GM18909 (cell line): ENCODE results near the gene ASIC2.

Experiments
- ATAC-seq: cut with Tn5 transposase; IDR thresholded peaks from one replicate; pipeline ENCODE4 v1.9.1; 2021; ENCODE audit warnings: mild to moderate bottlenecking; ENCODE audit not compliant: unreplicated experiment, poor library complexity

The ASIC2 gene

DNA sequence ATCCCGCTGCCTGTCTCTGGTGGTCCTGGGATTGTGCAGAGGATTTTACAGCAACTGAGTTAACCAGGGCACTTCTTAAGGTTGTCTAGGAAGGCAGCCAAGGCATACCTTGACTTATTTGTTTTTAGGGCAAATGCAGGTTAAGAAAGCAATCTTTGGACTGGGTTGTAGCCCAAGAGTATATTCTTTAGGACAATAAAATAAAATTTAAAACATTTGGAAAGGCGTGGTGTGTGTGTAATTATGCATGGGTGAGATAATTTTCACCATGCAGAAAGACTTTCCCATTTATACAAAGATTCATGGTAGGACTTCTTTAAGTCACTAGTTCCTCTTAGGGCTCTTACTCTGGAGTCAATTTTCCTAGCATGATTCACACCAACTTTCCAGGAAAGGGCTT is 208.3 kb downstream of the ASIC2 start:
- no peak for ATAC-seq

DNA sequence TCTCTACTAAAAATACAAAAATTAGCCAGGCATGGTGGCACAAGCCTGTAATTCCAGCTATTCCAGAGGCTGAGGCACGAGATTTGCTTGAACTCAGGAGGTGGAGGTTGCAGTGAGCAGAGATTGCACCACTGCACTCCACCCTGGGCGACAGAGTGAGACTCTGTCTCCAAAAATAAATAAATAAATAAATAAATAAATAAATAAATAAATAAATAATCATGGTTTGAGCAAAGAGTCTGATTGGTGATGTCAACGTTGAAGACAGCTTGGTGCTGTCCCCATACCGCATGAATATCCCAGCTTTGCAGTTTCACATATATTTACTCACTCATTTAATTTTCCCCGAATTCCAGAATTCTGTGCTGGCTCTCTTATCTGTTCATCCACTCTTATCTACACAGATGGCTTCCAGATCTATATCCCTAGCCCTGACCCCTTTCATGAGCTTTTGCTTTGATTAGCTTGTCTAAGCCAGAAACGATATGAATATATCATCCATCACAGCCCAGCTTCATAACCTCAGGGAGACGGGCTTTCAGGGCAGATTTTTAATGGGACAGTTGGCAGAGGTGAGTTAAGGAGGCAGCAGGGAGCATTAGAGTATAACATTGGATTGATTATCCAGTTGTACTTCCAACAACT is 210.4 kb downstream of the ASIC2 start:
- no peak for ATAC-seq

- ATAC-seq: no peak
Measured at GRCh38 chr17:33080091-33080490, 213.0 kb downstream of the ASIC2 start.

- ATAC-seq: no peak
Measured at GRCh38 chr17:33079201-33079600, 213.9 kb downstream of the ASIC2 start.

DNA sequence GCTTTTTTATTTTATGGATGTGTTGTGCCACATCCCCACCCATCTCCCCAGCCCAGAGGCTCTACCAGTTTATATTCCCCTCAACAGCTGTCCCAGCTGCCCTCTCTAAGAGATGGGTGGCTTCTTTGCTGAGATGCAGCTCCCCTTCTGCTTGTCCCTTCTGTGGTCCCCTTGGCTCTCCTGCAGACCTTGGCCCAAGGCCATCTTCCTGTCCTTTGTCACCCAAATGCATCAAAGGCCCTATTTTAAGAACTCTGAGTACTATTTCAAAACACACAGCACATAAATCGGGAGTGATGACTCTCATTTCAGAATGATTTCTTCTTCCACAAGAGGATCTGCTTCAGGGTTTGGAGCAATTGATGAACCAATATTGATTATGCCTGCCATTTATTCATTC is 216.1 kb downstream of the ASIC2 start:
- no peak for ATAC-seq

- ATAC-seq: no peak
Measured at GRCh38 chr17:33073416-33073815, 219.7 kb downstream of the ASIC2 start.

DNA sequence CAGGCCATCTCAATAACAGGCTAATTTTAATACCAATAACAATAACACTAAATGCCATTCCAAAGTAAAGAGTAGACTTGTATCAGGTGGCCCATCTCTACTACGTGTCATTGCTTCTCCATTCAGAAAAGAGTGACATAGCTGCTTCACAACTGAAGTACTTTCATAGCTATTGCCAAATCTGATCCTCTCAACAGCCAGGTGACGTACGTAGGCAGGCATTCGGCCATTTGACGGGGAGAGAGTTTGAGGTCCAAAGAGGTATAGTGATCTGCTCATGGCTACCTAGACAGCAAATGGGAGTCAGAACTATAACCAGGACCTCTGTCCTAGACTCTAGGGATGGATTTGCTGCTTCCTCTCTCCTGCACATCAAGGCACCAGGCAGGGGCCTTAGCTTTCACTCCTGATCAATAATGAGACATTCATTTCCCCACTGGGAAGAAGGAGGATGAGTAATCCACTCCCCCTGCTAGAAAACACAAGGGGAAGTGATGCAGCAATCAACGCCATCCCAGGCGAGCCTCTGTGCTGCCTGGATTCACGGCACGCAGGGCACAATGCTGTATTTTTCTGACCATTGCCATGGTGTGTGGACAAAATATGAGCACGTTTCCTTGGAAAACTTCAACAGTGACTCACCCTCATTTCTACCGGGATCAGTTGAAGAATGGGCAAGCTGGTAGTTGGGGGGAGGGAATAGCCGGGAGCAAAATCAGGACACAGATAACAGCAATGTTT is 220.5 kb downstream of the ASIC2 start:
- ATAC-seq: no peak

GRCh38 chr17:33071656-33072055 is 221.4 kb downstream of the ASIC2 start:
- ATAC-seq: no peak

DNA sequence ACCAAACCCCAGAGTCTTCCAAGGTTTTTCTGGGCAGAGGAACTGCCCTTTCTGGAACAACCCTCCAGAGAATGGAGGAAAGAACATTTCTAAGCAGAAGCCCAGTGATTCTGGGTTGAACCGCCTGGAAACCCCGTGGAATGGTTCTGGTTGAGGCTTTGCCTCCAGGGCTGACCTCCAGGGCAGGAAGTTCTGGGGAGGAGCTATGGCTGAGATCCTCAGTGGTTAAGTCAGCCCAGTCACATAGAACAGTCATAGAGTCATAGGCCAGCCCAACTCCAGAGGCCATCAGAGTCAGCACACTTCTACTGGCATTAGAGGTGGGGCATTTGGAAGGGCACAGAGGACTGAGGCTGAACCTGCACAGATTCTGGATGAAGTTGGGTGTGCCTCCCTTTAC is 235.5 kb downstream of the ASIC2 start:
- no peak for ATAC-seq

GRCh38 chr17:33056399-33057146 is 236.5 kb downstream of the ASIC2 start:
- no peak for ATAC-seq

- ATAC-seq: no peak
Measured at GRCh38 chr17:33055746-33056145, 237.3 kb downstream of the ASIC2 start.

GRCh38 chr17:33055171-33055611 is 237.9 kb downstream of the ASIC2 start:
- no peak for ATAC-seq

DNA sequence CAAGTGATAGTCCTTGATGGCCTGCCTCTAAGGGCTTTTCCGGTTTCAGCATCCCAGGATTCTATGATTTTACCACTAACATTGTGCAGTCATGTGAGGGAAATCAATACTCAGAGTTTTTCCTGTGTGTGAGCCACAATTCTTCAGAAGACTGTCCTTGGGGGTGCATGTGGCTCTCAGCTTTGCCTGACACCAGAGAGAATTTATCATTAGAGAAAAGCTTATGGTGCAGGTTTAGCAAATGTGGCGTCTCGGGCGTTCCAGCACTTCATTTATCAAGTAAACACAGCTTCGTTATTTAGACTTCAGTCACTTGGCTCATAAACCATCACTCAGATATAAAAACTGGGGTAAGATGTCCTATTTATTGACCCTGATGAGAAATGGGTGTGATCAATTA is 238.7 kb downstream of the ASIC2 start:
- ATAC-seq: no peak

- ATAC-seq: no peak
Measured at GRCh38 chr17:33053676-33054075, 239.4 kb downstream of the ASIC2 start.

DNA sequence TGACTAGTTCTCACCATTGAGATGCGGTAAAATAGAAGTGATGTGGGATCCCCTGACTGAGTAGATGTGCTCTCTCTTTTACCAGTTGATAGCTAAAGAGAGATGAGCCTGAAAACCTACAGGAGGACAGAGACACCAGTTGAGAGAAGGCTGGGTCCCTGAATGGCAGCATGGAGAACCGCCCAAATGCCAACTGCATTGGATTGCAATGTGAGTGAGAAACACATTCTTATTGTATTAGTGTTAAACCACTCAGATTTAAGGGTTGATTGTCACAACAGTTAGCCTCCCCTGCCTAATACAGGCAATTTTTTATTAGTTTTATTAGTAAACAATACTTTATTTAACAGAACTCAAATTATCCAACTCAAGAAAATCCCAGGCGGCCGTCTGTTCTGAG is 240.2 kb downstream of the ASIC2 start:
- no peak for ATAC-seq

- ATAC-seq: no peak
Measured at GRCh38 chr17:33050611-33051140, 242.4 kb downstream of the ASIC2 start.

GRCh38 chr17:33049781-33050414 is 243.2 kb downstream of the ASIC2 start:
- no peak for ATAC-seq

DNA sequence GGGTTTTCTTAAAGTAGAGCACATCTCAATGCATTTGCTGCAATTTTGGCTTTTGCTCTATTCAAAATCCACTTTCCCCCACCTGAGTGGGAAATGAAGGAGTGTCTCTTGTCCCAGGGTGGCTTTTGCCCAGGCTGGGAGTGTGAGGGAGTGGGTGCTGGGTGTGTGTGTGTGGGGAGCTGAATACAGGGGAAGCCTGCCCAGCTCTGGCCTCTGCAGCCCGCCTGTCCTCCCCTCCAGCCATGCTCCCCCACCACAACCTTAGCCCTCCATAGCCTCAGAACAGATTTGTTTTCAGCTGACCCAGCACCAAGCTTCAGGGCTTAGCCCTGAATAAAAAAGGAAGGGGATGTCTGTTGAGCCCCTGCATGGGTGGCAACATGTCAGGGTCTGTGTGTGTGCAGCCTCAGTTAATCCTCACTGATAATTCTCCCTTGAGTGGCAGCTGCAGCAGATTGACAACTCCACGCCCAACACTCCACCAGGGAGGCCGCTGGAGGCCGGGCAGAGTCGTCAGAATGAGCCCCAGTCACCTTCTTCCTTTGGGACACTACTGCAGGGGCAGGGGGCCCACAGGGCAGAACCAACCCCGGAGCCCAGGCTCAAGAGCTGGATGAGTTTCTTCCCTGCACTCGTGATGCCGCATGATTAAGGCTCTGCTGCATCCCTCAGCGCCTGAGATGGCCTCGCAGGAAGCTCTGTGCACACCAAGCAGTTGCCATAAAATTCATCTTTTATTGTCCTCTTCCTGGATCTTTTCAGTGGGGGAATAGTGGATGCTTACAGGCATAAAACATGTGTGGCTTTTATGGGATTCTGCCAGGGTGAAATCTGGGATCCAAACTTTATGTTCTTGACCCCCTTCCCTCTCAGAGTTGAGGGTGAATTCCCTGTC is 246.5 kb downstream of the ASIC2 start:
- no peak for ATAC-seq

DNA sequence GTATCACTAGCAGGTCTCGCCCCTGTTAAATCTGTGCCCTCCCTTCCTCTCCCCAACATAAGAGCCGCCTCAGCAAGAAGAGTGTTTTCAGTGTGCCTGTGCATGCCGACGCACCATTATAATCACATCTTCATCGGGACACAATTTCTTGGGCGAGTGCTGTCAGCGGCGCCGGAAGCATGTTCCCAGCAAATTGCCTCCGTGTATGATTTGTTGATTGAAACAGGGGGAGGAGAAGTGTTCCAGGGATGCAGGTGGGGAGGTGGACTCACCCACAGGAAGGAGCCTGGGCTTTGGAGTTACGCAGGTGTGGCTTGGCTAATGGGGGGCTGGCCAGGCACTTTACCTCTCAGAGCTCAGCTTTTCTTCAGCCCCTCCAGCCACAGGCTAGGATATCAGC is 247.9 kb downstream of the ASIC2 start:
- no peak for ATAC-seq

- no peak for ATAC-seq
Measured at GRCh38 chr17:33044771-33045170, 248.3 kb downstream of the ASIC2 start.
